ENCODE measurements around the gene CDC42SE1. TPM values are rescaled to one million over a fixed set of nuclear protein-coding genes. Genes with fewer than 3 reads are reported as not detected.

CDC42SE1 gene
- total RNA-seq, result 105 and 116 TPM in 2 replicates

GRCh38 chr1:151059109-151060006 is at the start of gene CDC42SE1:
CDC42SE1 (minus strand) TSS chr1:151059622; CDS start chr1:151055730, 3,892 bp downstream.

GRCh38 chr1:151070474-151071276 is 11.3 kb upstream of the CDC42SE1 start, which contains the start of gene GABPB2:
GABPB2 (plus strand) TSS chr1:151070761; CDS start chr1:151088190, 17,429 bp downstream.

GRCh38 chr1:151060007-151060656 is 710 bp upstream of the CDC42SE1 start, which contains the start of gene MLLT11:
MLLT11 (plus strand) TSS chr1:151060397; CDS start chr1:151067225, 6,828 bp downstream.

GRCh38 chr1:151047591-151047924 is 11.9 kb downstream of the CDC42SE1 start, which contains the start of gene C1orf56:
C1orf56 (plus strand) TSS chr1:151047751; CDS start chr1:151047848, 97 bp downstream.

GRCh38 chr1:151036356-151036755 is 23.1 kb downstream of the CDC42SE1 start, which contains the start of gene BNIPL:
BNIPL (plus strand) TSS chr1:151036586; CDS start chr1:151036726, 140 bp downstream.

GRCh38 chr1:151008244-151009205 is 50.9 kb downstream of the CDC42SE1 start, which contains the start of gene PRUNE1:
PRUNE1 (plus strand) TSS chr1:151008449; CDS start chr1:151008633, 184 bp downstream.

GRCh38 chr1:151006327-151007052 is 52.9 kb downstream of the CDC42SE1 start, which contains the start of gene MINDY1:
MINDY1 (minus strand) TSS chr1:151006902; CDS start chr1:151002617, 4,285 bp downstream.

Other genes starting within 250 kb of the CDC42SE1 start
- gene ARNT, start 183.0 kb downstream of the CDC42SE1 start, total RNA-seq, result 12.9 and 19.6 TPM in 2 replicates
- gene CTXND2, start 172.5 kb downstream of the CDC42SE1 start, total RNA-seq, result not detected in 2 replicates
- gene SETDB1, start 133.3 kb downstream of the CDC42SE1 start, total RNA-seq, result 19.0 and 23.6 TPM in 2 replicates
- 53.4 and 84.1 TPM in 2 replicates for gene CERS2, start 84.8 kb downstream of the CDC42SE1 start, total RNA-seq
- gene ANXA9, start 77.3 kb downstream of the CDC42SE1 start, total RNA-seq, result 1.1 and 1.4 TPM in 2 replicates
- 10.5 and 18.4 TPM in 2 replicates for gene MINDY1, start 52.7 kb downstream of the CDC42SE1 start, total RNA-seq
- gene PRUNE1, start 51.2 kb downstream of the CDC42SE1 start, total RNA-seq, result 10.8 and 17.1 TPM in 2 replicates
- 27.9 and 30.5 TPM in 2 replicates for gene BNIPL, start 23.0 kb downstream of the CDC42SE1 start, total RNA-seq
- 0.84 and 1.1 TPM in 2 replicates for gene C1orf56, start 11.9 kb downstream of the CDC42SE1 start, total RNA-seq
- gene MLLT11, start 775 bp upstream of the CDC42SE1 start, total RNA-seq, result 17.5 and 20.9 TPM in 2 replicates
- gene GABPB2, start 11.1 kb upstream of the CDC42SE1 start, total RNA-seq, result 4.3 and 6.0 TPM in 2 replicates
- 0.46 and 1.2 TPM in 2 replicates for gene SEMA6C, start 87.0 kb upstream of the CDC42SE1 start, total RNA-seq
- not detected in 2 replicates for gene TNFAIP8L2, start 97.0 kb upstream of the CDC42SE1 start, total RNA-seq
- 7.2 and 9.7 TPM in 2 replicates for gene LYSMD1, start 106.3 kb upstream of the CDC42SE1 start, total RNA-seq
- 24.1 and 26.5 TPM in 2 replicates for gene SCNM1, start 106.5 kb upstream of the CDC42SE1 start, total RNA-seq
- gene TMOD4, start 116.4 kb upstream of the CDC42SE1 start, total RNA-seq, result not detected in 2 replicates
- 40.7 and 59.0 TPM in 2 replicates for gene VPS72, start 130.6 kb upstream of the CDC42SE1 start, total RNA-seq
- gene PIP5K1A, start 138.9 kb upstream of the CDC42SE1 start, total RNA-seq, result 35.0 and 55.4 TPM in 2 replicates
- 149 and 155 TPM in 2 replicates for gene PSMD4, start 195.1 kb upstream of the CDC42SE1 start, total RNA-seq
- 19.5 and 20.5 TPM in 2 replicates for gene ZNF687, start 222.7 kb upstream of the CDC42SE1 start, total RNA-seq

Measured in airway epithelial cell (primary cell).